ENCODE data around the gene ARRDC4. TPM values are rescaled to one million over a fixed set of nuclear protein-coding genes. Genes with fewer than 3 reads are reported as not detected.

ARRDC4 gene
- polyA plus RNA-seq, 3 donors: 13.0 to 40.5 (median 19.0) TPM

GRCh38 chr15:98002866-98003265, 42.4 kb downstream of the ARRDC4 start:
- DNase-seq: no peak
- Mint-ChIP-seq H3K27ac (no peak overlapping the region), H3K9me3 (peaks cover 0 to 3% (median 0%) of the 10 kb centered on the region in 7 donors), H3K27me3 (ENCODE audit: low read depth in 3 of 3) (peaks cover 0 to 2% (median 0%) of the 10 kb centered on the region in 3 donors), H3K4me1 (no peaks in the 10 kb centered on the region), H3K4me3 (no peak overlapping the region), H3K36me3 (no peaks in the 10 kb centered on the region)
- Histone ChIP-seq H3K27me3 (ENCODE audit: control insufficient read depth in 2 of 2, insufficient read depth in 2 of 2, low read length in 2 of 2) (no peaks in the 10 kb centered on the region), H3K79me2 (ENCODE audit: insufficient read depth, low read length) (no peaks in the 10 kb centered on the region), H3K4me3 (replicated peaks in 1 of 3; ENCODE audit: low read depth in 2 of 3, low read length in 3 of 3) (no peak overlapping the region), H3K4me1 (ENCODE audit: control insufficient read depth in 1 of 2, insufficient read depth in 2 of 2, low read length in 2 of 2) (no peaks in the 10 kb centered on the region), H3K36me3 (replicated peaks in 1 of 2; ENCODE audit: control insufficient read depth in 1 of 2, insufficient read depth in 2 of 2, low read length in 2 of 2) (no peaks in the 10 kb centered on the region), H4K20me1 (ENCODE audit: insufficient read depth, low read length) (no peaks in the 10 kb centered on the region), H3K9ac (ENCODE audit: insufficient read depth, low read length, poor library complexity, severe bottlenecking) (no peak overlapping the region), H3K27ac (ENCODE audit: low read depth in 1 of 2, low read length in 2 of 2) (no peak overlapping the region), H3K9me3 (replicated peaks in 1 of 2; ENCODE audit: control insufficient read depth in 1 of 2, insufficient read depth in 1 of 2, low read length in 2 of 2) (no peaks in the 10 kb centered on the region), H3K4me2 (replicated peaks; ENCODE audit: extremely low read depth, low read length, poor library complexity, severe bottlenecking) (no peak overlapping the region), H2AFZ (ENCODE audit: insufficient read depth, low read depth, low read length, poor library complexity, severe bottlenecking) (no peak overlapping the region)
- intact Hi-C loops (cut with micrococcal nuclease): loop anchor here in 1 of 2 donors (10.0 kb wide), 1 partner anchor 68 kb away; no protein-coding TSS in a partner anchor
- TF ChIP-seq CTCF (IDR thresholded peaks at IDR 0.05): no peak
- 78% methylated on average over 3 of the region's 4 CpGs for WGBS (ENCODE audit: insufficient coverage)

GRCh38 chr15:98003518-98003917, 43.0 kb downstream of the ARRDC4 start:
- Histone ChIP-seq H3K4me1 (ENCODE audit: control insufficient read depth in 1 of 2, insufficient read depth in 2 of 2, low read length in 2 of 2) (no peaks in the 10 kb centered on the region), H3K27ac (ENCODE audit: low read depth in 1 of 2, low read length in 2 of 2) (no peak overlapping the region), H2AFZ (ENCODE audit: insufficient read depth, low read depth, low read length, poor library complexity, severe bottlenecking) (no peak overlapping the region), H4K20me1 (ENCODE audit: insufficient read depth, low read length) (no peaks in the 10 kb centered on the region), H3K79me2 (ENCODE audit: insufficient read depth, low read length) (no peaks in the 10 kb centered on the region), H3K9ac (ENCODE audit: insufficient read depth, low read length, poor library complexity, severe bottlenecking) (no peak overlapping the region), H3K9me3 (replicated peaks in 1 of 2; ENCODE audit: control insufficient read depth in 1 of 2, insufficient read depth in 1 of 2, low read length in 2 of 2) (no peaks in the 10 kb centered on the region), H3K4me2 (replicated peaks; ENCODE audit: extremely low read depth, low read length, poor library complexity, severe bottlenecking) (no peak overlapping the region), H3K27me3 (ENCODE audit: control insufficient read depth in 2 of 2, insufficient read depth in 2 of 2, low read length in 2 of 2) (no peaks in the 10 kb centered on the region), H3K36me3 (replicated peaks in 1 of 2; ENCODE audit: control insufficient read depth in 1 of 2, insufficient read depth in 2 of 2, low read length in 2 of 2) (no peaks in the 10 kb centered on the region), H3K4me3 (replicated peaks in 1 of 3; ENCODE audit: low read depth in 2 of 3, low read length in 3 of 3) (no peak overlapping the region)
- Mint-ChIP-seq H3K27me3 (ENCODE audit: low read depth in 3 of 3) (peaks cover 0 to 2% (median 2%) of the 10 kb centered on the region in 3 donors), H3K27ac (no peak overlapping the region), H3K4me3 (no peak overlapping the region), H3K9me3 (peaks cover 0 to 3% (median 0%) of the 10 kb centered on the region in 7 donors), H3K4me1 (no peaks in the 10 kb centered on the region), H3K36me3 (no peaks in the 10 kb centered on the region)
- no peak for TF ChIP-seq CTCF (IDR thresholded peaks at IDR 0.05)
- no peak for DNase-seq
- intact Hi-C loops (cut with micrococcal nuclease): loop anchor here in 1 of 2 donors (10.0 kb wide), 1 partner anchor 69 kb away; no protein-coding TSS in a partner anchor
- 93% methylated on average over 5 of the region's 5 CpGs for WGBS (ENCODE audit: insufficient coverage)
